Measurements from ENCODE around the gene RPA1. TPM values are rescaled to one million over a fixed set of nuclear protein-coding genes. Genes with fewer than 3 reads are reported as not detected.
"Not testable (repeated sequence)": the region's sequence is repeated elsewhere in the genome, so short reads cannot be mapped to it uniquely, and the experiment has no call there.

The RPA1 gene
- polyA plus RNA-seq, 1 donor, result 40.3 TPM

GRCh38 chr17:1880851-1881630, 51.2 kb downstream of the RPA1 start:
- DNase-seq, result no peak

- no peak for DNase-seq
Observed at GRCh38 chr17:1882836-1883235, 53.0 kb downstream of the RPA1 start.

GRCh38 chr17:1883536-1883935, 53.7 kb downstream of the RPA1 start:
- no peak for DNase-seq

- no peak for DNase-seq
Observed at GRCh38 chr17:1888741-1889140, 58.9 kb downstream of the RPA1 start.

GRCh38 chr17:1890758-1891450, 61.1 kb downstream of the RPA1 start:
- DNase-seq, result no peak

GRCh38 chr17:1894753-1895339, 65.0 kb downstream of the RPA1 start:
- DNase-seq, result no peak

GRCh38 chr17:1895479-1895878, 65.7 kb downstream of the RPA1 start:
- DNase-seq, result not testable (repeated sequence)

GRCh38 chr17:1896243-1897104, 66.7 kb downstream of the RPA1 start:
- no peak for DNase-seq

GRCh38 chr17:1897105-1897656, 67.4 kb downstream of the RPA1 start:
- DNase-seq, result no peak

GRCh38 chr17:1898332-1898731, 68.5 kb downstream of the RPA1 start:
- DNase-seq, result no peak

- no peak for DNase-seq
Observed at GRCh38 chr17:1898872-1899271, 69.1 kb downstream of the RPA1 start.

GRCh38 chr17:1899403-1900000, 69.7 kb downstream of the RPA1 start:
- DNase-seq, result no peak

- no peak for DNase-seq
Observed at GRCh38 chr17:1904273-1905182, 74.7 kb downstream of the RPA1 start.

- no peak for DNase-seq
Observed at GRCh38 chr17:1905190-1905913, 75.5 kb downstream of the RPA1 start.

GRCh38 chr17:1906662-1907101, 76.9 kb downstream of the RPA1 start:
- DNase-seq, result no peak

- no peak for DNase-seq
Observed at GRCh38 chr17:1907216-1907631, 77.4 kb downstream of the RPA1 start.

GRCh38 chr17:1907909-1908698, 78.3 kb downstream of the RPA1 start:
- peak; percentile 42 for DNase-seq

GRCh38 chr17:1908699-1909309, 79.0 kb downstream of the RPA1 start:
- DNase-seq, result peak; percentile 72

- no peak for DNase-seq
Observed at GRCh38 chr17:1909985-1910384, 80.2 kb downstream of the RPA1 start.

Measured in hindlimb muscle (tissue), 1 donor.